Measurements from ENCODE around the gene BPI. TPM values are rescaled to one million over a fixed set of nuclear protein-coding genes. Genes with fewer than 3 reads are reported as not detected.
"Not testable (repeated sequence)": the region's sequence is repeated elsewhere in the genome, so short reads cannot be mapped to it uniquely, and the experiment has no call there.

Gene BPI
- total RNA-seq, 4 donors from 2014 or later, result 0.26 TPM; not detected in 3

DNA sequence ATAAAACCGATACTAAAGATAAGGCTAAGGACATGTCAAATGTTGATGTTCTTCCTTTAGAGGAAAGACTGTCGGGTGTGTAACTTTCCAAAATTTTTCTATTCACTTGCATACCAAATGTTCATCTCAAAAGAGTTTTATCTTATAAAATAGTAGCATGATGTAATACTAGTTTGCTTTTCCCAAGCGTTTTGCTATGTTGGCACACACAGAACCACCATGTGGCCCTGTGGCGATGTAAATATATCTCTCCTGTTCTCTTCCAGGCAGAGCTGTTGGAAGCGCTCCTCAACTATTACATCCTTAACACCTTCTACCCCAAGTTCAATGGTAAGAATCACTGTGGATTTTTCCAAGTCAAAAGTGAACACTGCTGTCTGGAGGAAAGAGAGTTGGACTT lies 68.8 kb downstream of the BPI start:
- no peak for TF ChIP-seq POLR2A (IDR thresholded peaks at IDR 0.05)
- TF ChIP-seq, protein P1, sequence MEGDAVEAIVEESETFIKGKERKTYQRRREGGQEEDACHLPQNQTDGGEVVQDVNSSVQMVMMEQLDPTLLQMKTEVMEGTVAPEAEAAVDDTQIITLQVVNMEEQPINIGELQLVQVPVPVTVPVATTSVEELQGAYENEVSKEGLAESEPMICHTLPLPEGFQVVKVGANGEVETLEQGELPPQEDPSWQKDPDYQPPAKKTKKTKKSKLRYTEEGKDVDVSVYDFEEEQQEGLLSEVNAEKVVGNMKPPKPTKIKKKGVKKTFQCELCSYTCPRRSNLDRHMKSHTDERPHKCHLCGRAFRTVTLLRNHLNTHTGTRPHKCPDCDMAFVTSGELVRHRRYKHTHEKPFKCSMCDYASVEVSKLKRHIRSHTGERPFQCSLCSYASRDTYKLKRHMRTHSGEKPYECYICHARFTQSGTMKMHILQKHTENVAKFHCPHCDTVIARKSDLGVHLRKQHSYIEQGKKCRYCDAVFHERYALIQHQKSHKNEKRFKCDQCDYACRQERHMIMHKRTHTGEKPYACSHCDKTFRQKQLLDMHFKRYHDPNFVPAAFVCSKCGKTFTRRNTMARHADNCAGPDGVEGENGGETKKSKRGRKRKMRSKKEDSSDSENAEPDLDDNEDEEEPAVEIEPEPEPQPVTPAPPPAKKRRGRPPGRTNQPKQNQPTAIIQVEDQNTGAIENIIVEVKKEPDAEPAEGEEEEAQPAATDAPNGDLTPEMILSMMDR (IDR thresholded peaks at IDR 0.05), result no peak
- Histone ChIP-seq H3K27ac (no peak overlapping the region), H3K9me3 (no peaks in the 10 kb centered on the region), H3K27me3 (peaks cover 0 to 11% (median 0%) of the 10 kb centered on the region in 4 donors), H3K36me3 (no peaks in the 10 kb centered on the region), H3K4me1 (no peaks in the 10 kb centered on the region), H3K4me3 (no peak overlapping the region)
- WGBS, 2 donors, result 67 to 72% methylated on average over 5 of the region's 5 CpGs
- intact Hi-C loops (cut with DNase I), result no loop called here
- no peak for DNase-seq

- TF ChIP-seq, protein P1 (IDR thresholded peaks at IDR 0.05), result no peak
- no peak for TF ChIP-seq POLR2A (IDR thresholded peaks at IDR 0.05)
- H3K27me3 ChIP-seq, result peaks cover 0 to 11% (median 0%) of the 10 kb centered on the region in 4 donors
- intact Hi-C loops (cut with DNase I), result no loop called here
- WGBS, 2 donors, result 49 to 67% methylated on average over 3 to 4 of the region's 7 CpGs
- DNase-seq, result no peak
- no peaks in the 10 kb centered on the region for H3K9me3 ChIP-seq
- H3K4me1 ChIP-seq, result no peaks in the 10 kb centered on the region
- H3K27ac ChIP-seq, result no peak overlapping the region
- H3K36me3 ChIP-seq, result no peaks in the 10 kb centered on the region
- no peak overlapping the region for H3K4me3 ChIP-seq
Observed at GRCh38 chr20:38373231-38373867, 69.4 kb downstream of the BPI start.

DNA sequence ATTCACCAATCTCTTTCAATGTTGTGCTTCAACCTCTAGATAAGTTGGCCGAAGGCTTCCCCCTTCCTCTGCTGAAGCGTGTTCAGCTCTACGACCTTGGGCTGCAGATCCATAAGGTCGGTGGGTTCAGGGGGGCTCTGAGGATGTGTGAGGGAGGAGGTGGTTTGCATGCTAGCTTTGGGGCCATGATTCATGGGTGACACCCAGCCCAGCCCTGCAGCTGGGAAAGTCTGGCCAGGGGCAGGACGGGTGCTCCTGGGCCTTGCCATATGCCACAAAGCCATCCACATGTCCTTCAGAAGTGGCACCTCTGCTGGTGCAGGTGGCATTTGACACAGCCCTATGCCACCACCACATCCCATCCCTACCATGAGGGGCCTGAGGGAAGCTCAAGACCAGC lies 69.9 kb downstream of the BPI start:
- DNase-seq, result no peak
- H3K27ac ChIP-seq, result no peak overlapping the region
- intact Hi-C loops (cut with DNase I), result no loop called here
- 83 to 93% methylated on average over 4 of the region's 5 CpGs for WGBS, 2 donors
- H3K4me3 ChIP-seq, result no peak overlapping the region
- H3K9me3 ChIP-seq, result no peaks in the 10 kb centered on the region
- H3K36me3 ChIP-seq, result no peaks in the 10 kb centered on the region
- no peaks in the 10 kb centered on the region for H3K4me1 ChIP-seq
- TF ChIP-seq POLR2A (IDR thresholded peaks at IDR 0.05), result no peak
- TF ChIP-seq, protein P1 (IDR thresholded peaks at IDR 0.05), result no peak
- peaks cover 0 to 11% (median 0%) of the 10 kb centered on the region in 4 donors for H3K27me3 ChIP-seq

DNA sequence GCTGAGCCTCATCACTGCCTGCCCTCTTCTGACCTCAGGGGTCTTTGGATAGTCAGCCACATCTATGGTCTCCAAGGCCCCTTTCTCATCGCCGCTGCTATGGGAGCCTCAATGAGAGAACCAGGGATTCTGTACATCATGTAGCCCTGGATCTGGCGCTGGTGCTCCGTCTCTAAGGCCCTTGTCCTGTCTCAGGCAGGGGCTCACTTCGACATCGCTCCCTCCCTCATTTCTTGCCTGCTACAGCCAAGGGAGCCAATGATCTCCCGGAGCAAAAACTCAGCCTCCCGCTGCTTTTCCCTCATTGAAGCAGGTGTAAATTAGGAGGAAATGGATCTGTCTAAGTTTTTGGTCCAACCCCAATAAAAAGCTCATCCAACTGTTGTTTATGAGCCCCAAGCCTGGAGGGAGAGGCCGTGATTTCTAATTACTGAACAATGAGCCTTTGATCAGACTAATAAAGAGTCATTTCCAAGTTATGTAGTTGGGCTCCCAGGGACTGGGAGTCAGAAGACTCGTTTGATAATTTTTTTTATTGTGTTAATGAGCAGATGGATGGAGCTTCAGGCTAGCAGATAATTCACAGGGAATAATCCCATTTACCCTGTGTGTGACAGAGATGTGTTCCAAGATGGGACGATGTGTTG lies 73.2 kb downstream of the BPI start:
- no peak for DNase-seq
- Histone ChIP-seq H3K36me3 (no peaks in the 10 kb centered on the region), H3K27me3 (peaks cover 0 to 6% (median 0%) of the 10 kb centered on the region in 4 donors), H3K27ac (no peak overlapping the region), H3K4me1 (no peaks in the 10 kb centered on the region), H3K4me3 (no peak overlapping the region), H3K9me3 (no peaks in the 10 kb centered on the region)
- intact Hi-C loops (cut with DNase I), result no loop called here
- TF ChIP-seq, protein P1 (IDR thresholded peaks at IDR 0.05), result no peak
- TF ChIP-seq POLR2A (IDR thresholded peaks at IDR 0.05), result no peak
- 69 to 76% methylated on average over 7 to 11 of the region's 11 CpGs for WGBS, 2 donors

DNA sequence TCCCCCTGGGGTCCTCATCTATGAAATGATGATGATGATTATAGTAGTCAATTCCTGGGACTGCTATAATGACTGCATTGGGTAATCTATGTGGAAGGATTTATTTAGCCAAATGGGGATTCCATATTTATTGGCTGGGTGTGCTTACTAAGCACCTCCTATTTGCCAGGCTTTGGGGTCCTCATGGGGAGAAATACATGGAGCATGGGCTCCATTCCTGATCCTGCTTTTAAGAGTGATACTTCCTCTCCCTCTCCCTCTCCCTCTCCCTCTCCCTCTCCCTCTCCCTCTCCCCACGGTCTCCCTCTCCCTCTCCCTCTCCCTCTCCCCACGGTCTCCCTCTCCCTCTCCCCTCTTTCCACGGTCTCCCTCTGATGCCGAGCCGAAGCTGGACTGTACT lies 73.9 kb downstream of the BPI start:
- 69 to 85% methylated on average over 3 to 4 of the region's 5 CpGs for WGBS, 2 donors
- H3K9me3 ChIP-seq; H3K4me3 ChIP-seq; H3K27ac ChIP-seq; H3K4me1 ChIP-seq; H3K27me3 ChIP-seq; DNase-seq; intact Hi-C loops (cut with DNase I); H3K36me3 ChIP-seq: not testable (repeated sequence)

All from esophagus squamous epithelium (tissue), 5 donors.